AG04450 (cell line): Measurements from ENCODE around the gene TTBK1. TPM values are rescaled to one million over a fixed set of nuclear protein-coding genes. Genes with fewer than 3 reads are reported as not detected.

ENCODE experiments used
- CTCF ChIA-PET: fragments of 300-600, 350-600 bp; formaldehyde crosslinking; extraction: SDS; loops from one replicate; lab custom pipeline; 2022; ENCODE audit warnings: antibody characterized with exemption, inconsistent platforms; lab: Charles Lee
- POLR2A ChIA-PET: fragments of 350-600 bp; formaldehyde crosslinking; extraction: SDS; loops from one replicate; lab custom pipeline; 2021; ENCODE audit warnings: antibody characterized with exemption, inconsistent platforms; lab: Yijun Ruan, JAX
- DNase-seq: peaks from one replicate; pipeline ENCODE4 v3.0.0-alpha.2; 2011; ENCODE audit warnings: low read depth, low spot score
- H3K27ac ChIP-seq: one replicate; pipeline ENCODE4 v1.5.1; 2012; ENCODE audit warnings: low read depth, low read length, control low read depth
- H3K27me3 ChIP-seq: one replicate; pipeline ENCODE4 v1.6.0; 2012; ENCODE audit warnings: low read length; ENCODE audit not compliant: control insufficient read depth, insufficient read depth
- H3K4me3 ChIP-seq: 2 replicates; pipeline ENCODE4 v1.5.1; 2011; ENCODE audit warnings: mild to moderate bottlenecking, low read depth, low read length, control low read depth
- H3K9me3 ChIP-seq: 2 replicates; pipeline ENCODE4 v1.5.1; 2012; ENCODE audit warnings: low read length; ENCODE audit not compliant: control insufficient read depth, insufficient read depth
- CTCF ChIP-seq: IDR thresholded peaks from 2 replicates; pipeline ENCODE4 v1.5.1; 2011; ENCODE audit warnings: low read depth, low read length, control low read depth, inconsistent platforms
- polyA plus RNA-seq: library from polyadenylated mRNA; depleted of rRNA; stranded (reverse); fragments of >200 nt; gene quantifications from 2 replicates; pipeline ENCODE4 v1.2.3, GENCODE V29; 2011

The TTBK1 gene
- polyA plus RNA-seq, 1 experiment: not detected

GRCh38 chr6:43297644-43298564 is 54.6 kb downstream of the TTBK1 start, which contains the start of gene SLC22A7:
Gene SLC22A7, plus strand, starts transcription at chr6:43298260. Its CDS starts 99 bp downstream, at chr6:43298359.
- POLR2A ChIA-PET: no interaction called here
- H3K27ac ChIP-seq: no peak within 1 kb of the TSS
- H3K4me3 ChIP-seq: no peak within 1 kb of the TSS
- TF ChIP-seq CTCF: no peak
- CTCF ChIA-PET: interaction anchor here (1.2 to 1.5 kb wide), 3 partner anchors 34 to 69 kb away, joined by 3 to 6 read pairs (median 3); partner anchors contain the start of gene DNPH1
- H3K9me3 ChIP-seq: no peaks in the 10 kb centered on the region; the same call in 1 of the 2 replicates
- peaks cover 59% of the 10 kb centered on the region for H3K27me3 ChIP-seq
- no peak for DNase-seq

DNA sequence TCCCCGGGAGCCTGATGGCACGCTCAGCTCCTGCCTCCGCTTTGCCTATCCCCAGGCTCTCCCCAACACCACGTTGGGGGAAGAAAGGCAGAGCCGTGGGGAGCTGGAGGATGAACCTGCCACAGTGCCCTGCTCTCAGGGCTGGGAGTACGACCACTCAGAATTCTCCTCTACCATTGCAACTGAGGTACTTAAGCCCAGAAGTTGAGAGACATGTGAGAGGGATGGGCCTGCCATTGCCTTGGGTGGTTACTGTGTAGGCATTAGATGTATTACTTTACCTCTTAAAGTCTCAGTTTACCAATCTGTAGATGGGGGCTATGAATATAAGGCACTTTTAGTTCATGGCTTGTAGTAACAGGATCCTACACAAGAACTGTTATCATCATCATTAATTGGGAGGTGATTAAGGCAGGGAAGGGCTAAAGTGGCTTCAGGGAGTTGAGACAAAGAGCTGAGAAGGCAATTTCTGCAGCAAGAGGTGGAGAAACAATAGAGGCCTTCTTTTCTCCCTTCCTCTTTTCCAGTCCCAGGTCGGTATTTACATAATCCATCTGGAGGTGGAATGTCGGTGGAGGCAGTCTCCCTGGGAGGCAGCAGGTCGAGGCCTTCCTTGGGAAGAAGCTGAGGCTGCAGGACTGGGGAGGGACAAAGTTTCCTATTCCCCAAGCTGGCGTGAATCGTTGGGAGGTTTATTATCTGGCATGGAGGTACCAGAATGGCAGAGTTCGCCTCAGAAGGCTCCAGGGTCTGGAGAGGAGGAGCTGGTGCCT is 55.5 kb downstream of the TTBK1 start:
- CTCF ChIA-PET: interaction anchor here (1.2 kb wide), 1 partner anchor 70 kb away, joined by 3 read pairs; the partner anchor contains the start of gene DNPH1
- H3K4me3 ChIP-seq: no peak overlapping the region
- TF ChIP-seq CTCF: no peak
- H3K9me3 ChIP-seq: no peaks in the 10 kb centered on the region; the same call in 1 of the 2 replicates
- POLR2A ChIA-PET: no interaction called here
- H3K27me3 ChIP-seq: peaks cover 57% of the 10 kb centered on the region
- no peak overlapping the region for H3K27ac ChIP-seq
- DNase-seq: no peak

GRCh38 chr6:43299338-43300293 is 56.3 kb downstream of the TTBK1 start:
- POLR2A ChIA-PET: no interaction called here
- TF ChIP-seq CTCF: no peak

DNA sequence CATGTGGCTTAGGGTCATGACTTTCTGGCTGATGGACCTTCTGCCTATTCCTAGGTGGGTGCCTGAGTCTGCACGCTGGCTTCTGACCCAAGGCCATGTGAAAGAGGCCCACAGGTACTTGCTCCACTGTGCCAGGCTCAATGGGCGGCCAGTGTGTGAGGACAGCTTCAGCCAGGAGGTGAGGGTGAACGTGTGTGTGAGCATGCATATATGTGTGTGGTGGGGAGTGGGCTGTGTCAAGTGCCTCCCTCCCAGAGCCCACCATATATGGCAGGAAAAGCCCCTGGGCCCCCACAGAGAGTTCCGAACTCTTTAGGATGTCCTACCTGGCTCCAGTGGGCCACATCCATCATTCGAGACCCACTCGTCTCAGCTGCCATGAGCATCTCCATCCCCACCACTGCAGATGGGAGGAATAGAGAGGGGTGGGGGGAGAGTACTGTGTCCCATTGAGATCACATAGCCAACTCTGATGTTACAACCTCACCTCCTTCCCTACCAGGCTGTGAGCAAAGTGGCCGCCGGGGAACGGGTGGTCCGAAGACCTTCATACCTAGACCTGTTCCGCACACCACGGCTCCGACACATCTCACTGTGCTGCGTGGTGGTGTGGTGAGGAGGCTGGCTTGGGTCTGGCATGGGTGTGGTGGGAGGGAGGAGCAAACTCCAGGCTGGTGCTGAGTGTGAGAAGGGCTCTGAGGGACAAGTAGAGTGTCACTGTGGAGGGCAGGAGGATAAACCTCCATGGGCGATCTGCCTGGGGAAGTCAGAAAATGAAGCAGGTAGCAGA is 58.0 kb downstream of the TTBK1 start:
- POLR2A ChIA-PET: no interaction called here

More at GRCh38 chr6:43299338-43300293, 56.3 kb downstream of the TTBK1 start:
- no peaks in the 10 kb centered on the region; the same call in 1 of the 2 replicates for H3K9me3 ChIP-seq
- no peak overlapping the region for H3K4me3 ChIP-seq
- no peak overlapping the region for H3K27ac ChIP-seq
- H3K27me3 ChIP-seq: peaks cover 60% of the 10 kb centered on the region
- no peak for DNase-seq
- CTCF ChIA-PET: interaction anchor here (1.2 kb wide), 1 partner anchor 71 kb away, joined by 3 read pairs; the partner anchor contains the start of gene DNPH1

More for the DNA sequence above, 58.0 kb downstream of the TTBK1 start:
- no peak overlapping the region for H3K4me3 ChIP-seq
- H3K9me3 ChIP-seq: no peaks in the 10 kb centered on the region; the same call in 1 of the 2 replicates
- H3K27ac ChIP-seq: no peak overlapping the region
- CTCF ChIA-PET: no interaction called here
- DNase-seq: no peak
- TF ChIP-seq CTCF: no peak
- H3K27me3 ChIP-seq: peaks cover 57% of the 10 kb centered on the region
